Limb (tissue), 2 donors: Measurements from ENCODE around the gene ANXA3.
"Not testable (repeated sequence)": the region's sequence is repeated elsewhere in the genome, so short reads cannot be mapped to it uniquely, and the experiment has no call there.

Source experiments
- DNase-seq, 2 donors: peaks; one replicate each; pipeline ENCODE4 v3.0.0-alpha.2; 2016; ENCODE audit errors: extremely low spot score in 2 of 2

The ANXA3 gene

DNA sequence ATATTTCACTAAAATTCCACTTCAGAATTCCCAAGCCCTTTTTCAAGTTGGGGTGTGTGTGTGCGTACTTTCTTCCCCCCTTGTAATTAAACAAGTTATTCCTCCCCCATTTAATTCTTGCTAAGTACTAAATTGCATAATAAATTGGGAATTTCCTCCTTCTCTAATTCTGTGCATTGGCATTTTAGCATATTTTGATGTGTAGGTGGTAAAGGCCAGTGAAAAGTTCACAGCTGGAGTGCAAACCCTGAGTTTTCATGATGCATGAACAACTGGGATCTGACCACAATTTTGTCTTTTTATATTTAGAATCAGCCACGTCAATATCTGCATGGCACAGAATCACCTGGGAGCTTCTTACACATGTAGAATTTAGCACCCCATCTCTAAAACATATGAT, 18.5 kb downstream of the ANXA3 start:
- no peak for DNase-seq

DNA sequence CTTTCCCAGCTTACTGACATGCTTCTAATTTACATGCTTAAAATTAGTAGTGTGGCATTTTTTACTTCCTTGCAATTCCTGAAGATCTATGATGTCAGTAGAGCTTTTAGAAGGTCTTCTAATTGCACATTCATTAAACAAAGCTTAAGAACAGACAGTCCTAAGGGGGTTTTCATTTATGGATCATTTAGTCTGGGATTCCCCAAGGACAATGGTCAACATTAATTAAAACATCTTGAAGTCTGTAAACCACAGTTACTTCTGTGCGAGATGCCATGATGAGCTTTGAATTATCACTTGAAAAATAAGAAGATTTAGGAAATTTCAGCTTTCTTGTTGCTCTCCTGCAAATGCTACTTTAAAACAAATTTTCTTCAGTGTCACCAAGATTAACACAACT, 20.2 kb downstream of the ANXA3 start:
- DNase-seq, result no peak

DNA sequence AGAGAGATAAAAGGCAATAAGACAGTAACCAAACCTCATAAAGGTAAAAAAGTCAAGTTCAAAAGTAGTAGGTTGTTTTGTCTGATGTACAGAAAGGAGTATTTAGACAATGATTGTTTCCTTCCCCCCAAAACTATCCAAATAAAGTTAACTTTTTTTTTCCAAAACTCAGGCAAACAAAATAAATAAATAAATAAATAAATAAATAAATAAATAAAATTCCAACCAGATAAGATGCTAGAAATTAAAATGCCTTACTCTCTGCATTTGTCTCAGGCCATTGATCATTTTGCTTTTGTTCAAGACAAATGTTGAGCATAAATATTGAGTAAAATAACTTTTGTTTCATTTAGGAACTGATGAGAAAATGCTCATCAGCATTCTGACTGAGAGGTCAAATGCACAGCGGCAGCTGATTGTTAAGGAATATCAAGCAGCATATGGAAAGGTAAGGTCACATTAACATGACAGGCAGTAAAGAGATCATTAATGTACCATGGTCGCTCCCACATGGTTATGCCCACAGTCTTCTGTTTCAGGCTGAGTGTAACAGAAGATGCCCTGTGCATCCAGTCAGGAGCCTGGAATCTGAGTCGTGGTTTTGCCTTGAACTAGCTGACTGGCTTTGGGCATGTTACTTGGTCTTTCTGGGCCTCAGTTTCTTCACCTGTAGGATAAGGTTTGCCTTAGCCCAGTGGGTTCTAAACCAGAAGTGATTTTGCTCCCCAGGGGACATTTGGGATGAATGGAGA, 27.3 kb downstream of the ANXA3 start:
- no peak for DNase-seq

DNA sequence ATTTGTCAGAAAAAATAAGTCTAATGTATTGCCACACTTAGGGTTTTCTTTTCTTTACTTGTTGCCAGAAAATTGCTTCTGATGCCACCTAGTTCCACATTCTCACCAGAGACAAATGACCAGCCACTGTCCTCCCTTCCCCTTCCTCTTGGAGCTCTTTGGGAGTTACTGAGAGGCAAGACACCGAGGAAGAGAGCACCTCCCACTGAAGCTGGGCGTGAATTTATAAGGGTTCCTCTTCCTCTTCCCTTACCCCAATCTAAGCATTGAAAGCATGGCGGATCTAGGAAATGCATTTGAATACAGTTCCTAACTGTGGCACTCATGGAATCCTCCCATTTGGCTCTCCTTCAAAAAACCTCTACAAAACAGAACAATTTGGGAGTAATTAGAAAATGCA, 30.0 kb downstream of the ANXA3 start:
- no peak for DNase-seq

DNA sequence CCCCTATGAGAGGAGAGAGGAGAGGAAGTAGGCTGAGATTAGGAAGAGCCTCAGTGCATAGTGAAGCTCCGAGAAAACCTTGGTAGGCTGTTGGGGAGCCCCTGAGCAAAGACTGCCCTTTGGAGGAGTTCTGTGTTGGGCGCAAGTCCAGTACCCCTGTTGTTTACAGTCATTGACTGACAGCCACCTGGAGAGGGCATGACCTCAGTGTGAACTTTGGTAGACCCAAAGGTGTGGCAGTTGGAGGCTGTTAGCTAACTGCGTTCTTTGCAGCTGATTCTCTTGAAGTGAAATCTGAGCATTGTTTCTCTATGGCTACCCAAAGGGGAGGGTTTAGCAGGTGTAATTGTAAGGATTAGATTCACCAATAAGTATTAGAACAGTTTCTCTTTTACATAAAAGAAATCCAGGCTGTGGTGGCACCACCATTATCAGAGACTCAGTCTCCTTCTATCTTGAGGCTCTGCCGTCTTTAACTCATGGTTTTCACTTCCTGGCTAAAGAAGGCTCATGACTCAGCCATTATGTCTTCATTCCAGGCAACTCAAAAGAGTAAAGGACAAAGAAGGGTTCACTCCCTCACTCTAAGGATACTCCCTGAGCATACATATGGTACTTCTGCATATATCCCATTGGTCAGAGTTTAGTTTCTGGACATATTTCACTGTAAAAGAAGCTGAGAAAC, 33.4 kb downstream of the ANXA3 start:
- DNase-seq, result no peak

DNA sequence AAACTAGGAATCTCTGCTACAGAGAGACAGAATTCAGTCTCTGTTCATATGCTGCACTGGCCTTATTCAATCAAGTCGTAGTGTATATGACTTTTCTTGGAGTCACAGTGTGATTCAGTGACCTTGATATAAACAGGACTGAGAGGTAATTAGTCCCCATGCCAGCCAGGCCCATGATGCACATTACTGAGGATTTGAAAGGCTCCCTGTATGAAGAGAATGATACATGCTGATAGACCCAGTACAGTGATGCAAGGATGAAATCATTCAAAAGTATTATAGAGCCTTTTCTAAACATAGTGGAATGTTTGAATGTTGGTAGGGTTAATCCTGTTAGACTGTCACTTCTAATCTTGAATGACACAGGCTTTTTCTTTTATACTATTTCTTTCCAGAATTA, 34.1 kb downstream of the ANXA3 start:
- DNase-seq, result no peak

DNA sequence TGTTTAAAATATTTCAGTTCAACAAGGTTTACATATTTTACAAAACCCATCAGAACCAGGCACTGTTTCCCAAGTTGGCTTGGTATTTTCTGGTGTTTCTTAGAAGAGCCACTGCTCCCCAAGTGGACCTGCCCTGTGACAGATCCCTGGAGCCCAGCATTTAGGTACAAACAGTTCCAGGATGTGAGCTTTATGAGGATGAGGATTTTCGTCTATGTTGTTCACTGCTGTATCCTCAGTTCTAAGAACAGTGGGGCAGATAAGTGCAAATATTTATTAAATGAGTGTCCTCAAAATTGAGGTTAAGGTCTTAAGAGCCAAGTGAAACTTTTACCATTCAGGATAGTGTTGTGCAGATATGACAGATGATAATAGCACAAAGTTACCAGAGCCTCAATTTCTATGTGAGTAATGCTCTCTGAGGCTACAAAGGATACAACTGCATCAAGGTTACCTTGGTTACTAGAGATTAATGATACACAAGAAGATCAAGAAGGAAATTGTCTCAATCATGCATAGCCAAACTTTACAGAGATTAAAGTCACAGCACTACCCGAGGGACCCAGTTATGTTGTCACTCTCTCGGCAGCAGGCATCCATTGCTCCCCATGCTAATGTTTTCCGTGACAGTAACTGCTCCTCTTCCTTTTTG, 37.5 kb downstream of the ANXA3 start:
- no peak for DNase-seq

DNA sequence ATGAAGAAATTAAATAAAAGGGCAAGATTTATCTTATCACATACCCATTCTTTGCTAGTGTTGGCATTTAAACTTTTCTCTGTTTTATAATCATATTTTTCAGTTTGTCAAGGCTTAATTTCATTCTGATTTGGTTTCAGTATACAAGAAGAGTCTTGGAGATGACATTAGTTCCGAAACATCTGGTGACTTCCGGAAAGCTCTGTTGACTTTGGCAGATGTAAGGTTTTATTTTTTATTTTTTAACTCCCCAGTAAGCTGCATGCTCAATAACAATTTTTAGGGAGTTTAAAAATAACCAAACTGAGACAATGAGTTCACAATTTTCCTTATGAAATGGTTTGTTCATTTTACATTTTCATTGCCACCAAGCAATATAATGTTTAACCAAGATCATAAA, 39.8 kb downstream of the ANXA3 start:
- no peak for DNase-seq

DNA sequence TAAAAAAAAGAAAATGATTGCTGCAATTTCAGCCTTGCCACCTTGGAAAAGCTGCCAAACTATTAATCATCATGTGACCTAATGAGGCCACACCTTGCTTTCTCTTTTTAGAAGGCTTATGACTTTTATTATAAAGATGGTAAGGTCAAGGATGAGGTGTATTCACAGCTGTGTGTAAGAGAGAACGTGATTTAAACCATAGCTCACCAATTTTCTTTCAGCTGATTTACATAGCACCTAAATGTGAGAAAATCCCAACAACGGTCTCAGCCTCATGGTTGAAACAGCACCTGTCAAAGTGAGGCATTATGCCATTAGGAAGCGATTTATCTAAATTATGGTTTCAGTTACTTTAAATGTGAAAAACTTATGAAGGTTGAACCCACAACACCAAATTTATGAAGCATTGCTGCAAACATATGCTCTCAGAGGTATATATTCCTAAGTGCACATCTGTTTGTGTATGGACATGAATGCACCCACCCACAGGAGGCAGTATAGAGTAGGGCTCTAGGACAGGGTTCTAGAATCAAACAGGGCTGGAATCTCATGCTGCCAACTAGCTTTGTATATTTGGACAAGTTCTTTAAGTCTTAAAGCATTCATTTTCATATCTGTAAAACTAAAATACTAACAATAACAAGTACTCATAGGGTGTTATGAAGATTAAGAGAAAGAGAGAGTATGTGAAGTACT, 40.7 kb downstream of the ANXA3 start:
- no peak for DNase-seq

DNA sequence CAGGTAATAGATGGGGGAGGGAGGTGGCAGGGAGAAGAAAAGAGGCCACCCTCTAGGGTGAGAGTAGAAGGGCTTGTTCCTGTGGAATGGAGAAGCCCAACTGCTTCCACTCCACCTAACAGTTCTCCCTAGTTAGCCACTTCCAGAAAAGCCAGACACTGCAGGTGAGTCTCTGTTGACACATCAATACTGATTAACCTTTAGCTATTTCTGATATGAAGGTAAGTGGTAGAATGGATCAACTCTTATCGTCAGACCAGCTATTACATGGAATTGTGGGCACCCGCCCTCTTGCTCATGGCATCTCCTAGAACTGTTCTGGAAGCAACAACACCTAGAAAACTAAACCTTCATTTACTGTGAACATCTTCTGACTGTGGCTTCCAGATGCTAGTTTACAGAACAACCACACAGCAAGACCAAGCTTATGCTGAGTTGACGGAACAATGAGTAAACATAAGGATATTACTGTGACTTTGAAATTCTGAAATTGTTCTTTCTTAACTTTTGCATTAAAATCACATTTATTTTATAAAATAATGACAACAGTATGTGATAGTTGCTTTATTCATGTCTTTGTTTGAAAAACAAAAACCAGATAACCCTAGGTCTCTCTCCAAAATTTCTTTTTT, 44.7 kb downstream of the ANXA3 start:
- no peak for DNase-seq

DNA sequence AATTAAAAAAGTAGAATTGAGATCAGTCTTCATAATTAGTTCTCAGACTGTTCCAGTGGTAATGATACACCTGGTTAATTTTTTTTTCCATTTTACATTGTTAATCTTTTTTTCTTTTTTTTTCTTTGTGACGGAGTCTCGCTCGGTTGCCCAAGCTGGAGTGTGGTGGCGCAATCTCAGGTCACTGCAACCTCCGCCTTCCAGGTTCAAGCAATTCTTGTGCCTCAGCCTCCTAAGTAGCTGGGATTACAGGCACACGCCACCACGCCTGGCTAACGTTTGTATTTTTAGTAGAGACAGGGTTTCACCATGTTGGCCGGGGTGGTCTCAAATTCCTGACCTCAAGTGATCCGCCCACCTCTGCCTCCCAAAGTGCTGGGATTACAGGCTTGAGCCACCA, 46.9 kb downstream of the ANXA3 start:
- DNase-seq, result not testable (repeated sequence)

DNA sequence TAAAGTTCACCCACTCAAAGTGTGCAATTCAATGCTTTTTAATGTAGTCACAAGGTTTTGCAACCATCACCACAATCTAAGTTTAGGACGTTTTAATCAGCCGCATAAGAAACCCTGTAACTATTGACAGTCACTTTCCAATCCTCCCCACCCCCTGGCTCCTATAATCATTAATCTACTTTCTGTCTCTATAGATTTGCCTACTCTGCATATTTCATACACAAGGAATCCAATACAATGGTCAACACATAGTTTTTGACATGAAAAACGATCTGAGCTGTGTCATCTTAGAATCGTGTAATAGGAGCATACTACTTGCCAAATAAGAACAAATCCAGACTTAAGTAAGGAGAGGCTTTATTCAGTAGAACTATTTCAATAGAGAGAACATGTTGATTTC, 47.6 kb downstream of the ANXA3 start:
- DNase-seq, result no peak

DNA sequence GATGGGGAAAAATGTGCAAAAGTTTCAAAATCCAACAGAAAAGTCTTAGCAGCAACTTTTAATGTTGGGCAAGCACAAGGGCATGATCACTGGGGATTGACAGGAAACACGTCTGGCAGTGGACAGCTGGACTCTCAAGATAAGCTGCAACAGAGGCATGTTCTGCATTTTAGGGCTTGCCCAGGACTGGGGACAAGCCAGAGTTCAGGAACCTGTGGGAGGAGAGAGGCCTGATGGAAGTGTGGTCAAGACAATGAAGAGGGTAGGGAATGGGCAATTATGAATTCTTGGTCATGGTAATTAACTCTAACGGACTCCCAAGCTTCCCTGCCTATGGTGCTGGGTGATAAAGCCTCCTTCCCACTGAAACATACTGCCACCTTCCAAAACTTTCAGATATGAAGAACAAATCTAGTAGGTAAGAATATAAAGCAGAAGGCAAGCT, 48.4 kb downstream of the ANXA3 start:
- no peak for DNase-seq

DNA sequence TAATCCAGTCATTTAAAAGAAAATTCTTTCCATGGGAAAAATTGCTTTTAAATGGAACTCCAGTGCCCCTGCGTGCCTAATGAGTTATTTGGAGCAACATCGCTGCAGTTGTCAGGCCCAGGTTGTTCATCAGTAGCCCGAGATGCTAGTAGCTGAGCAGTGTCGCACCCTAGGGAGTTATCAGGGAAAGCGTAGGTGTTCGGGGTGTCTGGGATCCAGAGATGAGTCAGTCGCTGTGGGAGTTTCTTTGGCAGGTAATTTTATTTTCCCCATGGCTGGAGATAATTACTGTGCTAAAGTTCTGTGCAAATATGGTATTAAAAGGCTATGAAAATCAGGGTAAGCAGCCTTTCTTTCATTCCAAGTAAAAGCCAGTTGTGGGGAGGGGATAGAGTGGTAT, 49.4 kb downstream of the ANXA3 start:
- no peak for DNase-seq

DNA sequence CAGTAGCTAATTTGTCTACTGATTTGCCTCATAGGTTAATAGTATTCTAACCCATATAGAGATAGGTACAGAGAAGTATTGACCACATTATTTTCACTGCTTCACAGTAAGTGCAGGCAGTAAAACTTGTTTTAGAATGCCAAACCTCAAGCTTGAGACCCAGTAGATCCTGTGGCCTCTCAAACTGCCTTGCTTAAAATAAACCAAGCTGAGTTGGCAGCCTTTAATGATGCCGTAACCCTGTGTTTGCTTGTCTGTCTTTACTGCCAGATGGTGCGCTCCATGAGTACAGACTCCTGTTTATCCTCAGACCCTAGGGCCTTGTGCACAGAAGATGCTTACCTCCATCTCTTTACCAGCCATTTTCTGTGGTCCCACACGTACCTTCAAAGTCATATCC, 50.8 kb downstream of the ANXA3 start:
- DNase-seq, result peak in 1 of 2 donors; percentile 53

DNA sequence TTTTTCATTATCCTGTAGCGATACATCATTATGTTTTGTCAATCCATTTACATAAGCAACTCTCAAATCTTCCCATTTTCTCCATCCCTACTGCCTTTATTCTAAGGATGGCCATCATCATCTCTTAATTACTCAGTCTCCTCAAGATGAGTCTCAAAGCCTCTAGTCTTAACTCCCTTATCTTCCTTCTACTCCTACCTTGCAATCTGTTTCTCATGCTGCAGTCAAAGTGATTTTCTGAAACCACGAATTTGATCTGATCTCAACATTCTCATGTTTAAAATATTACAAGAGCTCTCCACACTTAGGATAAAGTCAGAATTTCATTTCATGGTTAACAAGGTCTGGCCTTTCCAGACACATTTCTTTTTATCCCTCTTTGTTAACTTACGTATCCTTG, 51.8 kb downstream of the ANXA3 start:
- no peak for DNase-seq

DNA sequence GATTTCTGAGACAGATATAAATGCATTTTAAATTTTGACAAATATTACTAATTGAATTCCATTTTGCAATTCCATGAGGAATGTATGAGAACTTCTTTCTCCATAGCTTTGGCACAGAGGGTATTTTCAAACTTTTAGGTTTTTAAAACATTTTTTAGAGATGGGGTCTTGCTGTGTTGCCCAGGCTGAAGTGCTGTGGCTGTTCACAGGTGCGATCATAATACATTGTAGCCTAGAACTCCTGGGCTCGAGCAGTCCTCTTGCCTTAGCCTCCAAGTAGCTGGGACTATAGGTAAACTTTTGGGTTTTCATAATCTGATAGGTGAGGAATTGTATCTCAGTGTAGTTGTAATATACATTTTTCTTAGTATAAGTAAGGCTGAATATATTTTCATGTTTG, 53.4 kb downstream of the ANXA3 start:
- no peak for DNase-seq

DNA sequence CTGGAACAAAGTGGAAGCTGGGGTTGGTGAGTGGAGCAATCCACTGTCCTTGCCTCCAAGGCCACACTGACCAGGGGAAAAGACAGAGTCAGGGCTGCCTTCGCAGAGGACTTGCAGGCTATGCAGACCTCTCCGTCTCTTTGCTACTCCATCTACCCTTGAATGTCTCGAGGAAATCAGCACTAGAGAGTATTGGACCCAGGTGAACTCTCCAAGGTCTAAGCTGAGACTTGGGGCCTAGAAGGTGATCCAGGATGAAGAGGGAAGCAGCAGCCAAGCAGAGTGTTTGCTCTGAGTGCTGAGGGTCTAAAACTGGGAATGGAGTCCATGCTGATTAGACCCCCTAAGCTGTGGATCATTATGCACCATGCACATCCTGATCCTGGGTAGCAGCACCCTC, 54.5 kb downstream of the ANXA3 start:
- DNase-seq, result no peak

DNA sequence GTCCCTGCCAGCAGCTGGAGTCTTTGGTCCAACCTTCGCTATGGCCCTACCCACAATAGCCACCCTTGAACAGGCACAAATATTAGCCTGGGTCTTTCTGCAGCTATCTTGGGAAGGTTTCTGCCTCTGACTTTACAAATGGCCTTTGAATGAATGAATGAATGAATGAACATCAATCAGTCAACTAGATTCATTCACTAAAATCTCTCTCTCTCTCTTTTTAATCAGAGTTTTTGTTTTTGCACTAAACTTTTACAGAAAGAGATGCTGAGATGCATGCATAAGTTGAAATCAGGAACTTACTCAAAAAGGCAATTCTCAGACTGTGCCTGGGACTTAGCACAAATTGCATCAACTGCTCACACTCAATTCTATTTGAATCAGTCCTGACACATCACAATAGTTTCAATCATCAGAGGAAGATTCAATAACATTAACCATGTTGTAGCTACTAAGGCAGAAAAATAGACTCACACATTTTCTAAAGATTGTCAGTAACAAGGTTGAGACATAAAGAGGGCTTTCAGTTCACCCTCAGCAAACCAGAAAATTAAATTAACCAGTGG, 55.0 kb downstream of the ANXA3 start:
- no peak for DNase-seq

DNA sequence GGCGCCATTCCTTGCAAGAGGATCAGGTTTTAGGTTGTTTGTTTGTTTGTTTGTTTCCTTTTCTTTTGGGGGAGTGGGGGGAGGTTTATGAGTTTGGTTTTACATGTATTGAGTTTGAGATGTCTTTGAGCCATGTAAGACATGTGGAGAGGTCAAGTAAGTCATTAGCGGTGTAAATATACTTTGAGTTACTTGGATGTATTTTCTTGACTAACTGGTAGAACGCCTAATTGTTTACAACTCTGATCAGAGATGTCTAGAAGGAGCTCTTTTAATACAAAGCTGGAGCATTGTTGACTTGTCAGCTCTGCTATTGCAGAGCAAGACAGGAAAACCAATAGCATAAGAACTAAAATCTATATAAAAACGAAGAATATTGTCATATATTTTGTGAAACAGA, 57.1 kb downstream of the ANXA3 start:
- no peak for DNase-seq

DNA sequence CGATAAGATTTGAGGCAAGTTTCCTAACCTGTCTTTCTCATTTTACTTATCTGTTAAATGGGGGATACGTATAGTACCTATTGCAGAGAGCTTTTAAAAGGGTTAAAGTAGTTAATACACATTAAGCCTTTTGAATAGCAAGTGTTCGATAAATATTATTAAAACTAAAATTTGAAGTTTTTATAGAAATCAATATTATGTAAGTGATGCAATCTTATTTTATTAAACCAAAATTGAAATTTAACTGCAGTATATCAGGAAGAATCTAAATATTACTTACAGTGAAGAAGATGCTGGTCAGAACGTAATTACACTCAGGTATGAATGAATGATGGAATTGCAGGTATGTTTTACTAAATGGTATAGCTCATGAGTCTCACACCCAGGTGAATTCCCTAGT, 58.0 kb downstream of the ANXA3 start:
- DNase-seq, result no peak
